ENCODE measurements around the gene PAAF1. TPM values are rescaled to one million over a fixed set of nuclear protein-coding genes. Genes with fewer than 3 reads are reported as not detected.
A peak's percentile ranks its signal among the peaks of the same experiment; 100 is the strongest.

The PAAF1 gene
- total RNA-seq, 1 donor = 5.4 TPM

DNA sequence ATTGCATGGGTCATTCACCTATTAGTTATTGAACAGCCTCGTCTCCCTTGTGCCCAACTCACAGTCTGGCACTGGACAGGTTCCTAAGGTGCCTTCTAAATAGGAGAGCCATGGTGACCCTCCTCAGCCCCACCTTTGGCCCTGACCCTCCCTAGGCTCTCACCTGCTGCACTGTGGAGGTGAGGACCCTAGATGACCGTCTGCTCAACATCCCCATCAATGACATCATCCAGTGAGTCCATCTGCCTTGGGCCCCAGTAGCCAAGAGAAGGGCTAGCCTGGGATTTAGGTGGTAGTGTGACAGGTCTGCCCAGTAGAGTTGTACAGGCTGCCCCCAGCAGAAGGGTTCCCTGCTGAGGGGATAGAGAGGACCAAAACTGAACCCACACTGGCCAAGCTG, 92.3 kb downstream of the PAAF1 start:
- Histone ChIP-seq H2AFZ (ENCODE audit: low read length) (no peak overlapping the region), H3K9me3 (ENCODE audit: low read depth, low read length) (no peaks in the 10 kb centered on the region), H3K4me3 (ENCODE audit: insufficient read depth, low read length) (no peak overlapping the region), H3K4me2 (ENCODE audit: insufficient read depth, low read length) (no peak overlapping the region), H3K27ac (ENCODE audit: low read depth, low read length) (no peak overlapping the region), H4K20me1 (ENCODE audit: insufficient read depth, low read length) (no peaks in the 10 kb centered on the region), H3K27me3 (ENCODE audit: insufficient read depth, low read length) (peaks cover 3% of the 10 kb centered on the region), H3K79me2 (ENCODE audit: insufficient read depth, low read length) (no peaks in the 10 kb centered on the region), H3K36me3 (ENCODE audit: insufficient read depth, low read length) (no peaks in the 10 kb centered on the region), H3K4me1 (ENCODE audit: insufficient read depth, low read length) (peaks cover 7% of the 10 kb centered on the region)
- no peak for DNase-seq (ENCODE audit: insufficient read length, low spot score, missing footprints)
- TF ChIP-seq, protein P1, sequence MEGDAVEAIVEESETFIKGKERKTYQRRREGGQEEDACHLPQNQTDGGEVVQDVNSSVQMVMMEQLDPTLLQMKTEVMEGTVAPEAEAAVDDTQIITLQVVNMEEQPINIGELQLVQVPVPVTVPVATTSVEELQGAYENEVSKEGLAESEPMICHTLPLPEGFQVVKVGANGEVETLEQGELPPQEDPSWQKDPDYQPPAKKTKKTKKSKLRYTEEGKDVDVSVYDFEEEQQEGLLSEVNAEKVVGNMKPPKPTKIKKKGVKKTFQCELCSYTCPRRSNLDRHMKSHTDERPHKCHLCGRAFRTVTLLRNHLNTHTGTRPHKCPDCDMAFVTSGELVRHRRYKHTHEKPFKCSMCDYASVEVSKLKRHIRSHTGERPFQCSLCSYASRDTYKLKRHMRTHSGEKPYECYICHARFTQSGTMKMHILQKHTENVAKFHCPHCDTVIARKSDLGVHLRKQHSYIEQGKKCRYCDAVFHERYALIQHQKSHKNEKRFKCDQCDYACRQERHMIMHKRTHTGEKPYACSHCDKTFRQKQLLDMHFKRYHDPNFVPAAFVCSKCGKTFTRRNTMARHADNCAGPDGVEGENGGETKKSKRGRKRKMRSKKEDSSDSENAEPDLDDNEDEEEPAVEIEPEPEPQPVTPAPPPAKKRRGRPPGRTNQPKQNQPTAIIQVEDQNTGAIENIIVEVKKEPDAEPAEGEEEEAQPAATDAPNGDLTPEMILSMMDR (IDR thresholded peaks at IDR 0.05; ENCODE audit: extremely low read depth, low read depth, low read length) = no peak

DNA sequence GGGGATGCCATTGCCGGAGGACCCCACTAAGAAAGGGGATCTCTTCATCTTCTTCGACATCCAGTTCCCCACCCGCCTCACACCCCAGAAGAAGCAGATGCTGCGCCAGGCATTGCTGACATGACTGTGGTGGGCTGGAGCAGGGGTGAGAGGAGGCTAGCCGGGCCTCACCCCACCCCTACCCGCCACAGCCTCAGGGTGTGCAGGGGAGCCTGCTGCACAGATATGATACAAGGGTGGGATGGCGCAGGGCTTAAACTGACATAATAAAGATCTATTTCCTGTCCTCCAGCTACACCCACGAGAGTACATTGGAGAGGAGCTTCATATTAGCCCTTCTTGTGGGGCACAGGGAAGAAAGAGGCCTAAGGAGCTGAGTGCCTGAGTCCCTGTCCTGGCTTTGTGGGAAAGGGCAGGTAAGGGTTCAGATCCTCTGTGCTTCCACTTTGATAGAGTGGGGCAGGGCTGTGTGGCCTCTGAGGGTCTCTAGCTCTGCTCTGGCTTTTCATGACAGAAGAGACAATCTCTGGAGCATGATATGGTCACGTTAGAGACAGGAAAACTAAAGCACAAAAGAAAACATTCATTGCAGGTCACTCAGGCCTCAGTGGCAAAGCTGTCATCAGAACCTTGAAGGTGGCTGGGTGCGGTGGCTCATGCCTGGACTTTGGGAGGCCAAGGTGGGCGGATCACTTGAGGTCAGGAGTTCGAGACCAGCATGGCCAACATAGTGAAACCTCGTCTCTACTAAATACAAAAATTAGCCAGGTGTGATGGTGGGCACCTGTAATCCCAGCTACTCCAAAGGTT, 93.4 kb downstream of the PAAF1 start:
- no peak overlapping the region for H3K27ac ChIP-seq (ENCODE audit: low read depth, low read length)
- TF ChIP-seq, protein P1 (IDR thresholded peaks at IDR 0.05; ENCODE audit: extremely low read depth, low read depth, low read length) = no peak
- DNase-seq (ENCODE audit: insufficient read length, low spot score, missing footprints) = no peak

DNA sequence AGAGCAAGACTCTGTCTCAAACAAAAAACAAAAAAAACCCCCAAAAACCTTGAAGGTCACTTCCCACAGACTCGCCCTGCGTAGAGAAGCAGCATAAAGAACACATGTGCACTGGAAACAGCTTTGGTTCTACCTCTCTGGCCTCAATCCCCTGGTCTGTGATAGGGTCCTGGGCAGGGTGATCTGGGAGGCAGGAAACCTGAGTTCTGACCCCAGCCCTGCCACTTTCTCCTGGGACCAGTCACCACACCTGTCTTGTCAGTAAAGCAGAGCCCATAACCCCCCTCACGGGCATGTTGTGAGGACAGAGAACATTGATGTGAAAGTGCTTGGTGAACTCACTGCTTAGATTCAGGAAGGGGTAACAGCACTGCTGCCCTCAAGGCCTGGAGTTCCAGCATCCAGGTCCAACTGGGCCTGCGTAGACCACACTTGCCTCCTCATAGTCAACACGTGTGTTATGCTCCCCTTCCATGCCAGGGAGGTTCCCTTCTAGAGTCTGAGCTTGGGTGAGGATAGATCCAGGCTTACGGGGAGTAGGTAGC, 94.4 kb downstream of the PAAF1 start:
- no peak overlapping the region for H3K4me2 ChIP-seq (ENCODE audit: insufficient read depth, low read length)
- no peaks in the 10 kb centered on the region for H4K20me1 ChIP-seq (ENCODE audit: insufficient read depth, low read length)
- no peaks in the 10 kb centered on the region for H3K4me1 ChIP-seq (ENCODE audit: insufficient read depth, low read length)
- peaks cover 1% of the 10 kb centered on the region for H3K27me3 ChIP-seq (ENCODE audit: insufficient read depth, low read length)
- peak; percentile 14 for DNase-seq (ENCODE audit: insufficient read length, low spot score, missing footprints)
- H3K36me3 ChIP-seq (ENCODE audit: insufficient read depth, low read length) = no peaks in the 10 kb centered on the region
- H3K9me3 ChIP-seq (ENCODE audit: low read depth, low read length) = no peaks in the 10 kb centered on the region
- no peaks in the 10 kb centered on the region for H3K79me2 ChIP-seq (ENCODE audit: insufficient read depth, low read length)
- no peak overlapping the region for H3K4me3 ChIP-seq (ENCODE audit: insufficient read depth, low read length)
- TF ChIP-seq, protein P1 (IDR thresholded peaks at IDR 0.05; ENCODE audit: extremely low read depth, low read depth, low read length) = no peak
- H2AFZ ChIP-seq (ENCODE audit: low read length) = no peak overlapping the region
- no peak overlapping the region for H3K27ac ChIP-seq (ENCODE audit: low read depth, low read length)

More for the DNA sequence above, 93.4 kb downstream of the PAAF1 start:
- Histone ChIP-seq H3K9me3 (ENCODE audit: low read depth, low read length) (no peaks in the 10 kb centered on the region), H4K20me1 (ENCODE audit: insufficient read depth, low read length) (no peaks in the 10 kb centered on the region), H3K4me2 (ENCODE audit: insufficient read depth, low read length) (no peak overlapping the region), H3K36me3 (ENCODE audit: insufficient read depth, low read length) (no peaks in the 10 kb centered on the region), H3K27me3 (ENCODE audit: insufficient read depth, low read length) (peaks cover 3% of the 10 kb centered on the region), H3K79me2 (ENCODE audit: insufficient read depth, low read length) (no peaks in the 10 kb centered on the region), H2AFZ (ENCODE audit: low read length) (no peak overlapping the region), H3K4me1 (ENCODE audit: insufficient read depth, low read length) (no peaks in the 10 kb centered on the region), H3K4me3 (ENCODE audit: insufficient read depth, low read length) (no peak overlapping the region)

DNA sequence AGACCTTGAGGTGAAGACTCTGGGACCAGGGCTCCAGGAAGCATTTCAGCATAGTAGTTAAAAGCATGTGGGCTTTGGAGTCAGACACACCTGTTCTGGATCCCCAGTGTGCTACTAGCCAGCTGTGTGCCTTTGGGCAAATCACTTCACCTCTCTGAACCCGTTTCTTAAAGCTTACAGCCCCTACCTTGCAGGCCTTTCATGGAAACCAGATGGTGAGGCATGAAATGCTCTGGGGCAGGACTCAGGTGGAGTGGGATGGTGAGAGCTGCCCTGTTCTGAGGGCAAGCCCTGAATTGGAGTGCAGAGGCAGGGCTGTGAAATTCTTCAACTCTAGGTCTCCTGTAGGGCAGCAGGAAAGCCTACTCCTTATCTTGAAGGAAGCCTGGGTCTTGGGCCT, 95.4 kb downstream of the PAAF1 start:
- DNase-seq (ENCODE audit: insufficient read length, low spot score, missing footprints) = no peak
- no peaks in the 10 kb centered on the region for H3K4me1 ChIP-seq (ENCODE audit: insufficient read depth, low read length)
- no peak overlapping the region for H3K4me3 ChIP-seq (ENCODE audit: insufficient read depth, low read length)
- H3K27ac ChIP-seq (ENCODE audit: low read depth, low read length) = no peak overlapping the region
- H3K79me2 ChIP-seq (ENCODE audit: insufficient read depth, low read length) = no peaks in the 10 kb centered on the region
- H4K20me1 ChIP-seq (ENCODE audit: insufficient read depth, low read length) = no peaks in the 10 kb centered on the region
- H3K36me3 ChIP-seq (ENCODE audit: insufficient read depth, low read length) = no peaks in the 10 kb centered on the region
- H3K4me2 ChIP-seq (ENCODE audit: insufficient read depth, low read length) = no peak overlapping the region
- H3K9me3 ChIP-seq (ENCODE audit: low read depth, low read length) = no peaks in the 10 kb centered on the region
- H2AFZ ChIP-seq (ENCODE audit: low read length) = no peak overlapping the region
- TF ChIP-seq, protein P1 (IDR thresholded peaks at IDR 0.05; ENCODE audit: extremely low read depth, low read depth, low read length) = no peak
- H3K27me3 ChIP-seq (ENCODE audit: insufficient read depth, low read length) = no peaks in the 10 kb centered on the region

Measured in osteoblast (primary cell).